GM21528 (cell line): ENCODE results near the gene PACS1.
A peak's percentile ranks its signal among the peaks of the same experiment; 100 is the strongest.
"Not testable (repeated sequence)": the region's sequence is repeated elsewhere in the genome, so short reads cannot be mapped to it uniquely, and the experiment has no call there.

Experiments
- ATAC-seq: cut with Tn5 transposase; IDR thresholded peaks from one replicate; pipeline ENCODE4 v1.9.1; 2021; ENCODE audit warnings: mild to moderate bottlenecking, moderate library complexity; ENCODE audit not compliant: unreplicated experiment, low FRiP score

Gene PACS1

GRCh38 chr11:66072081-66072480, 2.0 kb downstream of the PACS1 start:
- ATAC-seq = no peak

DNA sequence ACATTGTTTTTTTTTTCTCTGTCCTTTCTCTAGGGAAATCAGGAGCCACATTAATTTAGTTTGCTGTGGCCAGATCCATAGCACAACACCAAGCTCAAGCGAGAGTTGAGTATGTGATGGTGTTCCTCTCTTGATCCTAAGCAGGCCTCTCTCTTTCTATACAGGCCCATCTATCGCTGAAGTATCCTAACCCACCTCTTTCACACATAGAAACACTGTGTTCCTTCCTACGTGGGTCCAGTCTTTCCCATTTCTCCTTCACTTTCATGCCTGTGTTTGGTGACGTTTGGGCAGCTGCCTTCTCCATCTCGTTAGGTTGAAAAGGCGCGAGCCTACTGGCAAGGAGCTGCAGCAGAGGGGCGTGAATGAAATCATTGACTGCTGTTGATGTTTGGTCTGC, 2.4 kb downstream of the PACS1 start:
- ATAC-seq = no peak

DNA sequence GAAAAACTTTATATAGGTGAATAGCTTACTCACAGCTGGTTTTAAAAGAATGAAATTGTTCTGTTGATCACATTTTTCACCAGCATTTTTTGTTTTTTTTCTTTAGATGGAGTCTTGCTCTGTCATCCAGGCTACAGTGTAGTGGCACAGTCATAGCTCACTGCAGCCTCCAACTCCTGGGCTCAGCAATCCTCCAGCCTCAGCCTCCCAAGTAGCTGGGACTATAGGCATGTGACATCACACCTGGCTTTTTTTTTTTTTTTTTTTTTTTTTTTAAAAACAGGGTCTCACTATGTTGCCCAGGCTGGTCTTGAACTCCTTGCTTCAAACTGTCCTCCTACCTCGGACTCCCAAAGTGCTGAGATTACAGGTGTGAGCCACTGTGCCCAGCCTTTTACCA, 3.6 kb downstream of the PACS1 start:
- no peak for ATAC-seq

- no peak for ATAC-seq
Observed at GRCh38 chr11:66075273-66075672, 5.2 kb downstream of the PACS1 start.

- ATAC-seq = no peak
Observed at GRCh38 chr11:66076561-66076960, 6.5 kb downstream of the PACS1 start.

GRCh38 chr11:66077927-66078326, 7.9 kb downstream of the PACS1 start:
- no peak for ATAC-seq

GRCh38 chr11:66078949-66079348, 8.9 kb downstream of the PACS1 start:
- ATAC-seq = not testable (repeated sequence)

DNA sequence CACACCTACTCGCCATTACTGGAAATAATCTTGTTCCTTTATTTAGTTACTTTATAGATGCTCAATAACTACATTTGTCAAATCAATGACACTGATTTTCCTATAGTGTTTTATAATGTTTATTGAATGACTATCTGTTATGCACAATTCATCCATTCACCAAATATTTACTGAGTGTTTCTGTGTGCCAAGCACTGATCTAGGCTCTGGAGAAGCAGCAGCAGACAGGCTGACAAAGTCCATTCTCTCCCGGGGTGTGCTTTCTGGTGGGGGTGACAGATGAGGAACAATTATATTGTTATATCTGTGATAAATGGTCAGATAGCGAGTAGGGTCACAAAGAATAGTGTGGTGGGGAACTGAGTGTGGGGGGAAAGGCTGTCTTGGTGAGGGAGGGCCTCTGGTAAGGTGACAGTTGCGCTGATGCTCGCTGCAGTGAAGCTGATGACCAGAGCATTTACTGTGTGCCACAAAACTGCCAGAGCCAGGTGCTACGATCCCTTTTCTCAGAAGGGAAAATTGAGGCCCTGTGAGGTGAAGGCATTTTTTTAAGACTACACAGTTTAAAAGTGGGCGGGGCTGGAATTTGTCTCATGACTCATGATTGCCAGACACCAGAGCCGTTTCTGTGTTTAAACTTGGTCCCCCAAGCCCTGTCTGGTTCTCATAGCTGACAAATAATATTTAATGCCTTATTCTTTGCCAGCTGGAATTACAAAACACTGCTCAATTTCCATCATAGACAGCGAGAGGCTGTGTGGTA, 10.2 kb downstream of the PACS1 start:
- no peak for ATAC-seq

GRCh38 chr11:66081505-66081904, 11.4 kb downstream of the PACS1 start:
- no peak for ATAC-seq

DNA sequence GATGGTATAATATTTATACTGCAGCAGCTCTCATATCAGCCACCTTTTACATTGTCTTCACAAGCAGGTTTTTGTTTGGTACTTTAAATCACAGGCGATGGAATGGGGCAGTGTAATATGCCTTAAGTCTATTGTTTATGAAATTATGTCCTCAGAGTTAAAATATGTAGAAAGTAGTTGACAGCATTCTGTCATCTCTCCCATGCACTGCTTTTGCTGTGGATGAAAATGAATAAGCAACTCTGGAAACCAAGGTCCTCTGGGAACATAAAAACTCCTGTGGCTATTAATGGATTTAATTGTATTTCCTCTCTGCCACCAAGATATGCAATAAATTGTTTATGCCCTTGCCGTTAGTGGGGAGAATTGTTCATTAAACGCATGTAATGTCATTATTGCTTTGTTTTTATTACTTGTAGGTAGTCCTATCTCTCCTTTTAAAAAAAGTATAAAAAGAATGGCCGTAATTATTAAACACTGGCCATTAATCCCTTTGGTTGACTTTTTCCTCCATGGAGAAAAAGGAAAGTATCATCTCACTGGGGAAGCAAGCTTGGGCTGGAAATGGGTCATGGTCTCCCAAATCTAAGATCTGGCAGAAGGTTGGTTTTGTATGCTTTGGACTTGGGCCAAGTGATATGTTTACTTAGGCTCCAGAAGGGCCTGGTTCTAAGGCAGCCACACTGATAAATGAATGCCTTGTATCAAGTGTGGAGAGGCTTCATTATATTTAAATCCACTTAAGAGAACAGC, 13.1 kb downstream of the PACS1 start:
- no peak for ATAC-seq

DNA sequence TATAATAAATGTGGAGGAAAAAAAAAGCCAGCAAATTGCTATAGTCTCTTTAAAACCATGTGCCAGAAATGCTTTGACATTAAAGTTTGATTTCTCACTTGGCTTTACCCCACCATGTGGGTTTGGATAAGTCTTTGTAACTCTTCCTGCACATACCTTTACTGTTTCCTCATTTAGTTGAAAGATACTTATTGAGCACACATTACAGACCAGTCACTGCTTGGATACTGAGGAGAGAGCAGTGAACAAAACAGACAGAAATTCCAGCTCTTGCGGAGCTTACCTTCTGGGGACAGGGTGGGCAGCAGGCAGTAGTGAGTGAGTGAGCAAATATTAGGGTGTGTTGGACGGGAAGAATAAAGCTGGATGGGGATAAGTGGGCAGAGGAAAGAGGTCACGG, 13.7 kb downstream of the PACS1 start:
- ATAC-seq = no peak

- no peak for ATAC-seq
Observed at GRCh38 chr11:66084821-66085475, 14.9 kb downstream of the PACS1 start.

DNA sequence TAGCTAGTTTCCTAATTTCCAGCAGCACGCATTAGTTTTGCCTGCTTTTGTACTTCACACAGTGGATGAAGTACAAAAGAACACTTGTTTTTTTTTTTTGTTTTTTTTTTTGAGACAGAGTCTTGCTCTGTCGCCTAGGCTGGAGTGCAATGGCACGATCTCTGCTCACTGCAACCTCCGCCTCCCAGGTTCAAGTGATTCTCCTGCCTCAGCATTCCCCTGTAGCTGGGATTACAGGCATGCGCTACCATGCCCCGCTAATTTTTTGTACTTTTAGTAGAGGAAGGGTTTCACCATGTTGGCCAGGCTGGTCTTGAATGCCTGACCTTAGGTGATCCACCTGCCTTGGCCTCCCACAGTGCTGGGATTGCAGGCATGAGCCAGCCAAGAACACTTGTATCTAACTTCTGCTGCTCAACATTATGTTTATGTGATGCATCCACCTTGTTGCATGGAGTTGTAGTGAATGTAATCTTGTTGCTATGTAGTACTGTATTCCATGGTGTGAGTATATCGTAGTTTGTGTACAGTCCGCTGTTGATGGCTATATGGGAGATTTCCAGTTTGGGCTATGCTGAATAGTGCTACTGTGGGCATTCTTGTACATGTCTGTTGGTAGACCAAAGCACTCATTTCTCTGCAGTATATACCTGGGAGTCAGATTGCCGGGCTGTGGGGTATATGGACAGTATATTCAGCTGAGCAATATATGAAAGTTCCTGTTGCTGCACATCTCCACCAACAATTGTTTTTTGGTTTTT, 17.3 kb downstream of the PACS1 start:
- no peak for ATAC-seq

DNA sequence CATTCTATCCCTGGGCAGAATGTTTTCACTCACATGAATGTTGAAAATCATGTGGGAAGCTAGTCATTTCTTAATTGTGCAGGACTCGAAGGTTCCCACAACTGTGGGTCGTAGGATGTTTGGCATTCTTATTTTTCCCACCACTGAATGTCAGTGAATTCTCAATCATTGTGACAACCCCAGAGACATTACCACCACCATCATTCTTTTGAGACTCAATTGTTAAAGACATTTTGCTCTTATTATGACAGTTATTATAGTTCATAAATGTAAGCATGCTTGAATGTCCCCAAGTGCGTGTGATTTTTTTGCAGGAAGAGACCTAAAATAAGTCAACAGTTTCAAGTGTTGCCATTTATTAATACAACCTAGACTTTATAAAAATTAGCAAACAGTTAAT, 19.0 kb downstream of the PACS1 start:
- no peak for ATAC-seq

- no peak for ATAC-seq
Observed at GRCh38 chr11:66090288-66090687, 20.2 kb downstream of the PACS1 start.

DNA sequence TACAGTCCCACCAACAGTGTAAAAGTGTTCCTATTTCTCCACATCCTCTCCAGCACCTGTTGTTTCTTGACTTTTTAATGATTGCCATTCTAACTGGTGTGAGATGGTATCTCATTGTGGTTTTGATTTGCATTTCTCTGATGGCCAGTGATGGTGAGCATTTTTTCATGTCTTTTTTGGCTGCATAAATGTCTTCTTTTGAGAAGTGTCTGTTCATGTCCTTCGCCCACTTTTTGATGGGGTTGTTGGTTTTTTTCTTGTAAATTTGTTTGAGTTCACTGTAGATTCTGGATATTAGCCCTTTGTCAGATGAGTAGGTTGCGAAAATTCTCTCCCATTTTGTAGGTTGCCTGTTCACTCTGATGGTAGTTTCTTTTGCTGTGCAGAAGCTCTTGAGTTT, 22.1 kb downstream of the PACS1 start:
- not testable (repeated sequence) for ATAC-seq

GRCh38 chr11:66099746-66100145, 29.7 kb downstream of the PACS1 start:
- not testable (repeated sequence) for ATAC-seq

- peak; percentile 65 for ATAC-seq
Observed at GRCh38 chr11:66100272-66101065, 30.4 kb downstream of the PACS1 start.

- ATAC-seq = peak; percentile 29
Observed at GRCh38 chr11:66101066-66101464, 31.0 kb downstream of the PACS1 start.

DNA sequence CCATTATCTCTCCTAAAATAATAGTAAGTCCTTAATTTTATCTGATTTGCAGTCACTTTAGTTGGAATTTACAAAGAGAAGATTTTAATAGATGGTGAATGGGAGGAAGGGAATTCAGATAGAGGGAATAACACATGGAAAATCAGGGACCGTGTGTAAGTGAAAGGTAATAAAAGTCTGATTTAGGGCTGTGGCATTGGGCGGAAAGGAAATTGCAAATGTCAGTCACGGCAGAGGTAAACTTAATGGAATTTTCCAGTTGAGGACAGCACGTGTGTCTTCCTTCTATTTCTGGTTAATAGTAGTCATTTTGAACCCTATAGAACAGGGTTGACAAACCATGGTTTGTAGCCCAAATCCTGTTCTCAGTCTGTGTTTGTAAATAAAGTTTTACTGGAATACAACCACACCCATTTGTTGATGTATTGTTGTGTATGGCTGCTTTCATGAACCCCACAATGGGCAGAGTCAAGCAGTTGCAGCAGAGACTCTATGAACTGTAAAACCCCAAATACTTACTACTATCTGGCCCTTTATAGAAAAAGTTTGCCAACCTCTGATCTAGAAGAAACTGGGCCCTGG, 34.1 kb downstream of the PACS1 start:
- no peak for ATAC-seq
